Activated CD4-positive, CD25-positive, alpha-beta regulatory T cell treated with anti-CD3 and anti-CD28 coated beads, Interleukin-2, amount 50 U/mL, for 16 hours (primary cell): ENCODE measurements around the gene ARL15.
"Not testable (repeated sequence)": the region's sequence is repeated elsewhere in the genome, so short reads cannot be mapped to it uniquely, and the experiment has no call there.

Experiments
- DNase-seq: peaks from one replicate; pipeline ENCODE4 v3.0.0-alpha.2; 2020; ENCODE audit warnings: low read depth, low spot score

ARL15 gene

GRCh38 chr5:54093861-54094260 is 216.5 kb downstream of the ARL15 start:
- no peak for DNase-seq

- no peak for DNase-seq
Measured at GRCh38 chr5:54093081-54093492, 217.3 kb downstream of the ARL15 start.

GRCh38 chr5:54091307-54092130 is 218.9 kb downstream of the ARL15 start:
- no peak for DNase-seq

- DNase-seq, result no peak
Measured at GRCh38 chr5:54090495-54091120, 219.8 kb downstream of the ARL15 start.

- DNase-seq, result no peak
Measured at GRCh38 chr5:54088081-54088480, 222.3 kb downstream of the ARL15 start.

- DNase-seq, result no peak
Measured at GRCh38 chr5:54087436-54087835, 222.9 kb downstream of the ARL15 start.

- DNase-seq, result no peak
Measured at GRCh38 chr5:54086191-54086590, 224.2 kb downstream of the ARL15 start.

- DNase-seq, result no peak
Measured at GRCh38 chr5:54084696-54085095, 225.7 kb downstream of the ARL15 start.

- DNase-seq, result no peak
Measured at GRCh38 chr5:54083851-54084250, 226.5 kb downstream of the ARL15 start.

GRCh38 chr5:54083245-54083644 is 227.1 kb downstream of the ARL15 start:
- DNase-seq, result no peak

- no peak for DNase-seq
Measured at GRCh38 chr5:54081415-54081814, 229.0 kb downstream of the ARL15 start.

- no peak for DNase-seq
Measured at GRCh38 chr5:54080831-54081230, 229.5 kb downstream of the ARL15 start.

- no peak for DNase-seq
Measured at GRCh38 chr5:54073735-54074134, 236.6 kb downstream of the ARL15 start.

- DNase-seq, result no peak
Measured at GRCh38 chr5:54073131-54073530, 237.2 kb downstream of the ARL15 start.

- no peak for DNase-seq
Measured at GRCh38 chr5:54066433-54066832, 243.9 kb downstream of the ARL15 start.

- no peak for DNase-seq
Measured at GRCh38 chr5:54063817-54064216, 246.6 kb downstream of the ARL15 start.

- DNase-seq, result no peak
Measured at GRCh38 chr5:54062958-54063357, 247.4 kb downstream of the ARL15 start.

GRCh38 chr5:54060919-54061318 is 249.5 kb downstream of the ARL15 start:
- not testable (repeated sequence) for DNase-seq

GRCh38 chr5:54049963-54050362 is 260.4 kb downstream of the ARL15 start:
- DNase-seq, result no peak

GRCh38 chr5:54049144-54049543 is 261.2 kb downstream of the ARL15 start:
- DNase-seq, result no peak

- no peak for DNase-seq
Measured at GRCh38 chr5:54045077-54045792, 265.1 kb downstream of the ARL15 start.

- DNase-seq, result not testable (repeated sequence)
Measured at GRCh38 chr5:54044276-54044675, 266.1 kb downstream of the ARL15 start.

GRCh38 chr5:54040804-54041203 is 269.6 kb downstream of the ARL15 start:
- no peak for DNase-seq
